HG02885 (cell line): Measurements from ENCODE around the gene KCNK13.
"Not testable (repeated sequence)": the region's sequence is repeated elsewhere in the genome, so short reads cannot be mapped to it uniquely, and the experiment has no call there.

Experiments
- ATAC-seq: cut with Tn5 transposase; IDR thresholded peaks from one replicate; pipeline ENCODE4 v1.9.1; 2021; ENCODE audit warnings: mild to moderate bottlenecking; ENCODE audit not compliant: unreplicated experiment, poor library complexity

Gene KCNK13

DNA sequence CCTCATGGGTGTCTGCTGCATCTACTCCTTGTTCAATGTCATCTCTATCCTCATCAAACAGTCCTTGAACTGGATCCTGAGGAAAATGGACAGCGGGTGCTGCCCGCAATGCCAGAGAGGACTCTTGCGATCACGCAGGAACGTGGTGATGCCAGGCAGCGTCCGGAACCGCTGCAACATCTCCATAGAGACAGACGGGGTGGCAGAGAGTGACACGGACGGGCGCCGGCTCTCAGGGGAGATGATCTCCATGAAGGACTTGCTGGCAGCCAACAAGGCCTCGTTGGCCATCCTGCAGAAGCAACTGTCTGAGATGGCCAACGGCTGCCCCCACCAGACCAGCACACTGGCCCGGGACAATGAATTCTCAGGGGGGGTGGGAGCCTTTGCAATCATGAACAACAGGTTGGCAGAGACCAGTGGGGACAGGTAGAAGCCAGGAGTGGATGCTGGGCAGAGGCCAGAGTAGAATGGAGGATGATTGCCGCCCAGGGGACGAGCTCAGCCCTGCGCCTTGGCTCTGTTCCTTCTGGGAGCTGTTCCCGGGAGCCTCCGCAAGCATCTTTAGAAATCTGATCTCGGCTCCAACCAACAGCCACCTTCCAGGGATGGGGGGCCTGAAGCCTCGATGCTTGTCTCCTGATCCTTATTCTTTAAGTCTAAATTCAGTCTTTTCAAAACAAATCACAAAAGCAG is 122.9 kb downstream of the KCNK13 start:
- ATAC-seq: no peak

GRCh38 chr14:90188588-90188987 is 126.8 kb downstream of the KCNK13 start:
- ATAC-seq: no peak

- ATAC-seq: no peak
Observed at GRCh38 chr14:90191154-90191553, 129.4 kb downstream of the KCNK13 start.

DNA sequence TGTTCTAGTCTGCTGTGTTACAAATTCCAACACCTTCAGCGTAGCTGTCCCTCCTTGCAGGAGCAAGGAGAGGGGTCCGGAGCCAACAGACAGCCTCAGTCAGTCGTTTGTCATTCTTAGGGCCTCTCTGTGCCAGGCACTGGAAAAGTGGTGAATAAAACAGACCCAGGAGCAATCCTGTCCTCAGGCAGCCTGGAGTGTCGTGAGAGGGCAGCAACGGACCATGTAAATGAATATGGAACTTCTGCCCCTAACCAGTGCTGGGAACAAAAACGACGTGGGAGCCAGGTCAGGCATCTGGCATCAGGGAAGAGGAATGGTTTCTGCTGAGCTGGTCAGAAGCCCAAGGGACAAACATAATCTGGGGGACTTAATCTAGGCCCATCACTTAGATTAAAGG is 129.8 kb downstream of the KCNK13 start:
- no peak for ATAC-seq

GRCh38 chr14:90193925-90194324 is 132.1 kb downstream of the KCNK13 start:
- ATAC-seq: no peak

DNA sequence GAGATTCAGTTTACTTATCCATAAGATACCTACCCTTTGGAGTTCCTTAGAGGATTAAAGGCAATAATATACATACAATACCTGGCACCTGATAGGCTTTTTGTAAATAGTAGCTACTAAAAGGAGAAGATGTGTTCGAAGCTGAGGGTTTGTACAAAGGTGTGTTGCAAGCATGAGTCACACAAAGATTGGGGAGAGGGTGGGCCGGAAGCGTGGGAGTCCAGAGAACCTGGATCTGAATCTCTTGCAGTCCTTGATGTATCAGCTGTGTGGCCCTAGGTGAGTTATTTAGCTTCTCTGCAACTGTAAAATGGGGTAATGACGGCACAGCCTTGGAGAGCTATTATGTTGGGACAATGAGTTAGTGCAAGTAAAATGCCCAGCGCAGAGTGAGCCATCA is 132.9 kb downstream of the KCNK13 start:
- ATAC-seq: no peak

DNA sequence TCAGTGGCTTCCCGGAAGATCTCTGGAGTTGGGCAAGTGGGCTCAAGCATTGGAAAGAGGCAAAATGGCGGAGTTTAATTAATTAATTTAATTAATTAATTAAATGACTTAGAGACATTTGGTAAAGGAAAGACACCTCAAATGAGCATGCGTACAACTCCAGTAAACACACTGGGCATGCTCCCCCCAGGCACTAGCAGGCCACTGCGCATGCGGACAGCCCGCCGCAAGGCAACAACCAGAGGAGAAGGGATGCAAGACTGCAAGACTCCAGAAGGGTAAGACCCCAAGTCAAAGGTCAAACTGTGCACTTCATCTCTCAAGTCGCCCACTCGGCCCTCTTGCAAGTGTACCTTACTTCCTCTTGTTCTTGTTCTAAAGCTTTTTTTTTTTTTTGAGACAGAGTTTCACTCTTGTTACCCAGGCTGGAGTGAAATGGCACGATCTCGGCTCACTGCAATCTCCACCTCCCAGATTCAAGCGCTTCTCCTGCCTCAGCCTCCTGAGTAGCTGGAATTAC is 136.8 kb downstream of the KCNK13 start:
- no peak for ATAC-seq

GRCh38 chr14:90200546-90200945 is 138.8 kb downstream of the KCNK13 start:
- ATAC-seq: not testable (repeated sequence)

- ATAC-seq: no peak
Observed at GRCh38 chr14:90201344-90201743, 139.6 kb downstream of the KCNK13 start.

DNA sequence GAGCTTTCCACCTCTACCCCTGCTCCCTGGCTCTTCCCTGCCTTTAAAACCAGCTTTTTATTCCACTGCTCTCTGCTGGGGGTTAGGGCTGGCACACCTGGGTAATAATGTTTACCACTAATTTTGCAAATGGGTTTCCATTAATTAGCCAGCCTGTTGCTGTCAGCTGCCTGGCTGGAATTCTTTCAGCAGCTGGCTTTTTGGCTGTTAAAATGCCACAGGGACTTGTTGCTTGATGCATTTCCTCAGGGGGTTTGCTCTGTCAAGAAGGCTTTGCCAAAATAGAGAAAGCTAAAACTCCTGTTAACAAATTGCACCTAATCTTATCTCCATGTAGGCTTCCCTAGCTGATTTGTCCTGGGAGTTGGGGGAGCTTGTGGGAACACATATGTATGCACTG is 142.7 kb downstream of the KCNK13 start:
- no peak for ATAC-seq

DNA sequence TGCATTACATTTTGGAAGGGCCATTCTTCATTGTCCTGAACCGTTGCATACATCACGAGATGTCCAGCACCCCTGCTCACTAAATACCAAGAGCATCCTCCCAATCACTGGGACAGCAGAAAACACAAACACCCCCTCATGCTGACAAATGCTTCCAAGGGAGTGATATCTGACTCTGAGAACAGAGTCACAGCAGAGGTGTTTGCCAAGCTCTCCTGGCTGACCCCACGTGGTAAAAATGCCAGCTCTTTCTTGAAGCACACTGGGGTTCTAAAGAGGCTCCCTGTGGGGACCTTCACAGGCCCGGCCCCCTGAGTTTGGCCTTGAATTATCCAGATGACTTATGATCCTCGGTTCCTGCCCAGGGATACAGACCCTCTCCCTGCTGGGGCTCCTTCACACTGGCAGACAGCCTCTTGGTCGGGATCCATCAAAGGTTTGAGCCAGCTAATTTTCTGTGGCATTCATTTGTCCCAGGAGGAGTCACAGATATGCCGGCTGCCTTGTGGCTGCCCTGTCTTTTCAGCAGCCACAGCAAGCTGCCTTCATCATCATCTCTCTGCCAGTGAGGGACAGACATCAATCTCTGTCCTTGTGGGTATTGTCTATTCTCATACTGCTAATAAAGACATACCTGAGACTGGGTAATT is 151.4 kb downstream of the KCNK13 start:
- no peak for ATAC-seq

- ATAC-seq: no peak
Observed at GRCh38 chr14:90228478-90228877, 166.7 kb downstream of the KCNK13 start.

- not testable (repeated sequence) for ATAC-seq
Observed at GRCh38 chr14:90229942-90230341, 168.1 kb downstream of the KCNK13 start.
